Measurements from ENCODE around the gene LIPG. TPM values are rescaled to one million over a fixed set of nuclear protein-coding genes. Genes with fewer than 3 reads are reported as not detected.

Gene LIPG
- total and polyA plus RNA-seq, 2 of the 13 experiments (the other 11 are each of a cell fraction or from before 2014, with no cell fraction given), result 0.96 to 10.8 TPM

GRCh38 chr18:49628881-49629795 lies 67.3 kb downstream of the LIPG start:
- H3K9ac ChIP-seq (ENCODE audit: insufficient read depth, low read depth, low read length), result no peak overlapping the region
- CTCF ChIA-PET (ENCODE audit: low intra/inter-chr PET ratio, low total read pairs), result no interaction called here
- peak; percentile 28 for DNase-seq (ENCODE audit: low spot score)
- no peaks in the 10 kb centered on the region for H3K36me3 ChIP-seq (replicated peaks in 1 of 2; ENCODE audit: control insufficient read depth in 1 of 2, insufficient read depth in 2 of 2, low read length in 2 of 2)
- FAIRE-seq, result no peak
- WGBS (ENCODE audit: low lambda C conversion rate), result 70% methylated on average over 9 of the region's 16 CpGs
- peaks cover 67% of the 10 kb centered on the region for H3K4me1 ChIP-seq (ENCODE audit: insufficient read depth, low read length)
- H3K4me3 ChIP-seq (replicated peaks in 1 of 3; ENCODE audit: insufficient read depth in 1 of 3, low read depth in 2 of 3, low read length in 3 of 3), result no peak overlapping the region
- H3K27ac ChIP-seq (ENCODE audit: extremely low read length, insufficient read depth, low read length), result no peak overlapping the region
- no peaks in the 10 kb centered on the region for H3K79me2 ChIP-seq (ENCODE audit: insufficient read depth, low read length)
- in situ Hi-C loops (cut with HindIII; ENCODE audit: extremely low pct_ligation_motif_present, low pct_unique_long_range_greater_than_20kb), result no loop called here
- peak overlapping the region; percentile 2; the same call in 1 of the 2 replicates for H3K4me2 ChIP-seq (ENCODE audit: low read depth, low read length)
- H3K27me3 ChIP-seq (ENCODE audit: control insufficient read depth in 1 of 2, insufficient read depth in 2 of 2, low read length in 2 of 2), result no peaks in the 10 kb centered on the region
- BruUV-seq (replicated peaks), result no TSS peak
- no peaks in the 10 kb centered on the region for H3K9me3 ChIP-seq (ENCODE audit: low read length)
- peak; percentile 17; the same call in 2 of the 3 replicates for ATAC-seq
- no peak overlapping the region for H2AFZ ChIP-seq (ENCODE audit: low read length)
- POLR2A ChIA-PET, result interaction anchor here (0.6 to 1.8 kb wide), 3 partner anchors 9 to 131 kb away, joined by 3 to 7 read pairs (median 3); no protein-coding TSS in a partner anchor
- intact Hi-C loops (cut with micrococcal nuclease; ENCODE audit: unreplicated experiment), result no loop called here
- H4K20me1 ChIP-seq (ENCODE audit: insufficient read depth, low read length), result no peaks in the 10 kb centered on the region
- TF ChIP-seq HNF4A (CRISPR knock-in tag; IDR thresholded peaks at IDR 0.05) (peak; percentile 75; the same call in 1 of the 2 replicates), ZFYVE20 (CRISPR knock-in tag; IDR thresholded peaks at IDR 0.05; ENCODE audit: borderline replicate concordance, low read depth) (no peak), JDP2 (CRISPR knock-in tag; IDR thresholded peaks at IDR 0.05; ENCODE audit: borderline replicate concordance) (no peak), MTERF4 (CRISPR knock-in tag; IDR thresholded peaks at IDR 0.05) (no peak), ZIK1 (CRISPR knock-in tag; IDR thresholded peaks at IDR 0.05; ENCODE audit: borderline replicate concordance, low read depth) (no peak), ZNF780A (CRISPR knock-in tag; IDR thresholded peaks at IDR 0.05) (no peak), ZEB1 (IDR thresholded peaks at IDR 0.05; ENCODE audit: insufficient replicate concordance, low read depth) (no peak), ZNF552 (CRISPR knock-in tag; IDR thresholded peaks at IDR 0.05; ENCODE audit: borderline replicate concordance) (no peak), ZNF263 (CRISPR knock-in tag; IDR thresholded peaks at IDR 0.05) (0 out of 2 replicates have a peak, but pooled peaks have one; percentile 18), KLF15 (CRISPR knock-in tag; IDR thresholded peaks at IDR 0.05; ENCODE audit: borderline replicate concordance) (no peak), ARID4A (CRISPR knock-in tag; IDR thresholded peaks at IDR 0.05; ENCODE audit: borderline replicate concordance) (no peak), CSRNP2 (CRISPR knock-in tag; conservative IDR thresholded peaks at IDR 0.05; ENCODE audit: low read depth) (no peak), ZNF17 (CRISPR knock-in tag; IDR thresholded peaks at IDR 0.05) (no peak), ZNF879 (CRISPR knock-in tag; IDR thresholded peaks at IDR 0.05) (no peak), ZNF652 (CRISPR knock-in tag; IDR thresholded peaks at IDR 0.05; ENCODE audit: borderline replicate concordance, low read depth) (no peak), MZF1 (CRISPR knock-in tag; IDR thresholded peaks at IDR 0.05; ENCODE audit: borderline replicate concordance) (no peak)
